ENCODE data around the gene SMIM35. TPM values are rescaled to one million over a fixed set of nuclear protein-coding genes. Genes with fewer than 3 reads are reported as not detected.

Gene SMIM35
- total RNA-seq, 1 experiment from 2014 or later = not detected

DNA sequence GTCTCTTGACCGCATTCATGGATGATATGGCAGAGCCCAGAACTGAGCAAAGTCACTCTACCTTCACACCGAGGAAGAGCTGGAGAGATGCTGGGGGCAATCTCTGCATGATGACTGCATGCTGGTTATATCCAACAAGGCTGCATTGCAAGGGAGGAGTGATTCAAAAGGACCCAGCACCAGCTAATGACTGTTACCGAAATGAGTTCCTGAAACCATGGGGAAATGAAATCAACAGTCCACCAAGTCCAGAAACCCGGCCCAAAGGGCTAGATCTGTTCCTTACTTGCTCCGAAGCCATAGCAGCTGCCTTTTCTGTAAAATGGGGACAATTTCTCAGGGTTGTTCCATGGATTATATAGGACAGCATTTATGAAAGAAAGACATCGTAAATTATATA, 1.2 kb upstream of the SMIM35 start:
- H3K4ac ChIP-seq (ENCODE audit: low read depth, low read length) = no peak overlapping the region
- no peaks in the 10 kb centered on the region for H3K79me2 ChIP-seq (ENCODE audit: insufficient read depth, low read length)
- H3K27ac Mint-ChIP-seq = no peak overlapping the region
- no peaks in the 10 kb centered on the region for H3K79me1 ChIP-seq (ENCODE audit: insufficient read depth, low read depth, low read length, poor library complexity, severe bottlenecking)
- no peak overlapping the region for H4K91ac ChIP-seq (ENCODE audit: insufficient read length, low read depth, low read length)
- WGBS (ENCODE audit: extremely low coverage, insufficient read length, low lambda C conversion rate) = no CpG with 5 or more reads among the region's 6 CpGs
- H3K4me3 Mint-ChIP-seq = no peak overlapping the region
- no peak overlapping the region for H4K8ac ChIP-seq (replicated peaks; ENCODE audit: insufficient read length, low read depth, low read length)
- H2BK5ac ChIP-seq (ENCODE audit: insufficient read length, low read length) = no peak overlapping the region
- H2AFZ ChIP-seq (ENCODE audit: low read length) = no peak overlapping the region
- peaks cover 4 to 18% of the 10 kb centered on the region in 2 experiments for H3K4me1 Mint-ChIP-seq
- no peak overlapping the region for H3K56ac ChIP-seq (ENCODE audit: insufficient read length, low read depth, low read length)
- H2BK12ac ChIP-seq (ENCODE audit: insufficient read length, low read depth, low read length) = no peak overlapping the region
- H2BK120ac ChIP-seq (ENCODE audit: low read depth, low read length, poor library complexity, severe bottlenecking) = no peak overlapping the region
- DNase-seq = no peak
- H3K9ac ChIP-seq (ENCODE audit: extremely low read depth, insufficient read length, low read length) = no peak overlapping the region
- H2BK15ac ChIP-seq (ENCODE audit: low read depth, low read length) = no peak overlapping the region
- H3K14ac ChIP-seq (ENCODE audit: insufficient read depth, low read length) = no peak overlapping the region
- H3K9me3 ChIP-seq (ENCODE audit: control insufficient read depth, low read depth, low read length) = no peaks in the 10 kb centered on the region
- no peak overlapping the region for H3K27ac ChIP-seq (ENCODE audit: insufficient read length, low read depth, low read length)
- peaks cover 24% of the 10 kb centered on the region for H3K27me3 Mint-ChIP-seq (ENCODE audit: low read depth)
- H4K20me1 ChIP-seq (ENCODE audit: control insufficient read depth, insufficient read depth, insufficient read length) = no peaks in the 10 kb centered on the region
- no peaks in the 10 kb centered on the region for H3K27me3 ChIP-seq (ENCODE audit: insufficient read depth, low read length)
- no peak overlapping the region for H4K5ac ChIP-seq (ENCODE audit: insufficient read length, low read depth, low read length)
- H3K36me3 Mint-ChIP-seq (ENCODE audit: insufficient read depth in 1 of 3, low read depth in 3 of 3) = peaks cover 0 to 4% (median 0%) of the 10 kb centered on the region in 3 experiments; a peak in 2 of 7 replicates
- TF ChIP-seq, protein P1, sequence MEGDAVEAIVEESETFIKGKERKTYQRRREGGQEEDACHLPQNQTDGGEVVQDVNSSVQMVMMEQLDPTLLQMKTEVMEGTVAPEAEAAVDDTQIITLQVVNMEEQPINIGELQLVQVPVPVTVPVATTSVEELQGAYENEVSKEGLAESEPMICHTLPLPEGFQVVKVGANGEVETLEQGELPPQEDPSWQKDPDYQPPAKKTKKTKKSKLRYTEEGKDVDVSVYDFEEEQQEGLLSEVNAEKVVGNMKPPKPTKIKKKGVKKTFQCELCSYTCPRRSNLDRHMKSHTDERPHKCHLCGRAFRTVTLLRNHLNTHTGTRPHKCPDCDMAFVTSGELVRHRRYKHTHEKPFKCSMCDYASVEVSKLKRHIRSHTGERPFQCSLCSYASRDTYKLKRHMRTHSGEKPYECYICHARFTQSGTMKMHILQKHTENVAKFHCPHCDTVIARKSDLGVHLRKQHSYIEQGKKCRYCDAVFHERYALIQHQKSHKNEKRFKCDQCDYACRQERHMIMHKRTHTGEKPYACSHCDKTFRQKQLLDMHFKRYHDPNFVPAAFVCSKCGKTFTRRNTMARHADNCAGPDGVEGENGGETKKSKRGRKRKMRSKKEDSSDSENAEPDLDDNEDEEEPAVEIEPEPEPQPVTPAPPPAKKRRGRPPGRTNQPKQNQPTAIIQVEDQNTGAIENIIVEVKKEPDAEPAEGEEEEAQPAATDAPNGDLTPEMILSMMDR (conservative IDR thresholded peaks at IDR 0.05) = no peak
- H3K23me2 ChIP-seq (ENCODE audit: insufficient read length, low read depth, low read length, poor library complexity, severe bottlenecking) = no peaks in the 10 kb centered on the region
- H3K23ac ChIP-seq (ENCODE audit: insufficient read length, low read depth, low read length) = no peak overlapping the region
- no peak overlapping the region for H2BK20ac ChIP-seq (ENCODE audit: low read depth, low read length, poor library complexity, severe bottlenecking)
- no peak overlapping the region for H2AK5ac ChIP-seq (ENCODE audit: insufficient read length, low read length)
- H3K18ac ChIP-seq (ENCODE audit: insufficient read length, low read depth, low read length) = no peak overlapping the region
- no peak overlapping the region for H3K4me2 ChIP-seq (ENCODE audit: insufficient read depth, insufficient read length, low read length)
- peaks cover 0 to 9% of the 10 kb centered on the region in 2 experiments; a peak in 3 of 5 replicates for H3K9me3 Mint-ChIP-seq
- no peak overlapping the region for H3T11ph ChIP-seq (ENCODE audit: low read length)
- no peaks in the 10 kb centered on the region for H3K4me1 ChIP-seq (ENCODE audit: insufficient read depth, low read length)

All from H9 (cell line).